H1 (cell line): ENCODE measurements around the gene ITGB1BP1. TPM values are rescaled to one million over a fixed set of nuclear protein-coding genes. Genes with fewer than 3 reads are reported as not detected.

Experiments
- CTCF ChIA-PET: fragments of 300-600 bp; sonication (Branson Sonifier 250); formaldehyde crosslinking; loops from one replicate; lab custom pipeline; 2021; ENCODE audit not compliant: partially characterized antibody; lab: Charles Lee
- POLR2A ChIA-PET: fragments of 300-600 bp; sonication (Branson Sonifier 250); formaldehyde crosslinking; loops from one replicate; lab custom pipeline; 2021; ENCODE audit warnings: inconsistent platforms; ENCODE audit not compliant: partially characterized antibody; lab: Charles Lee
- DNase-seq, 2 experiments: peaks; one replicate each; pipeline versions ENCODE4 v3.0.0 to v3.0.0-alpha.2; 2010 to 2022; ENCODE audit warnings: low spot score in 2 of 2, low read depth in 1 of 2, mixed read lengths in 1 of 2
- FAIRE-seq: peaks from 2 replicates; lab custom pipeline; 2011; peaks lifted over from hg19 to GRCh38; lab: Jason Lieb, UNC
- H2AFZ ChIP-seq: 2 replicates; pipeline ENCODE4 v1.8.1; 2012; ENCODE audit warnings: low read length, inconsistent platforms
- H2AK5ac ChIP-seq: 2 replicates; pipeline ENCODE4 v1.6.1; 2013; ENCODE audit warnings: low read depth, low read length
- H2BK120ac ChIP-seq: replicated peaks from 2 replicates; pipeline ENCODE3; 2013; ENCODE audit warnings: low read depth, low read length, inconsistent platforms
- H2BK12ac ChIP-seq: 2 replicates; pipeline ENCODE4 v1.6.1; 2013; ENCODE audit warnings: low read depth, low read length
- H2BK15ac ChIP-seq: 2 replicates; pipeline ENCODE4 v1.6.1; 2013; ENCODE audit warnings: low read length
- H2BK20ac ChIP-seq: 2 replicates; pipeline ENCODE4 v1.6.1; 2013; ENCODE audit warnings: low read length
- H2BK5ac ChIP-seq: 2 replicates; pipeline ENCODE4 v1.6.1; 2013; ENCODE audit warnings: low read depth, low read length
- H3K14ac ChIP-seq: 2 replicates; pipeline ENCODE4 v1.6.1; 2013; ENCODE audit warnings: inconsistent platforms; ENCODE audit not compliant: insufficient read length
- H3K18ac ChIP-seq: 2 replicates; pipeline ENCODE4 v1.6.1; 2013; ENCODE audit warnings: low read length; ENCODE audit errors: extremely low read depth
- H3K23ac ChIP-seq: 2 replicates; pipeline ENCODE4 v1.6.1; 2013; ENCODE audit warnings: inconsistent platforms; ENCODE audit not compliant: insufficient read length
- H3K23me2 ChIP-seq: 2 replicates; pipeline ENCODE4 v1.6.1; 2013; ENCODE audit warnings: low read depth, low read length
- H3K27ac ChIP-seq: 2 replicates; pipeline ENCODE4 v1.6.1; 2011; ENCODE audit warnings: low read depth, low read length, inconsistent platforms
- H3K27me3 ChIP-seq, 4 experiments: replicated peaks in 1 of 4; 1 replicate in 1 of 4; 2 replicates in 3 of 4; pipeline versions ENCODE4 v1.6.1 to v1.8.1; 2011 to 2013; ENCODE audit warnings: low read length in 3 of 4, mild to moderate bottlenecking in 3 of 4, inconsistent platforms in 2 of 4, mixed read lengths in 2 of 4, moderate library complexity in 1 of 4; ENCODE audit not compliant: control insufficient read depth in 3 of 4, insufficient read depth in 3 of 4; ENCODE audit errors: extremely low read depth in 1 of 4
- H3K36me3 ChIP-seq, 4 experiments: 2 replicates each; pipeline versions ENCODE4 v1.6.1 to v1.8.1; 2011 to 2013; ENCODE audit warnings: mild to moderate bottlenecking in 4 of 4, low read length in 3 of 4, moderate library complexity in 2 of 4, control low read depth in 1 of 4, inconsistent platforms in 1 of 4; ENCODE audit not compliant: insufficient read depth in 4 of 4, control insufficient read depth in 2 of 4
- H3K4ac ChIP-seq: replicated peaks from 2 replicates; pipeline ENCODE3; 2013; ENCODE audit warnings: low read length, low read depth, mixed read lengths, inconsistent platforms; ENCODE audit not compliant: insufficient read length
- H3K4me1 ChIP-seq, 4 experiments: replicated peaks in 1 of 4; 1 replicate in 1 of 4; 2 replicates in 3 of 4; pipeline versions ENCODE4 v1.6.1 to v1.8.1; 2011 to 2013; ENCODE audit warnings: low read length in 3 of 4, inconsistent platforms in 2 of 4, mixed read lengths in 1 of 4; ENCODE audit not compliant: insufficient read depth in 4 of 4, control insufficient read depth in 3 of 4
- H3K4me2 ChIP-seq, 2 experiments: 2 replicates each; pipeline versions ENCODE4 v1.6.1 to v1.8.1; 2011 to 2013; ENCODE audit warnings: low read depth in 2 of 2, low read length in 2 of 2, control low read depth in 1 of 2, inconsistent platforms in 1 of 2, mild to moderate bottlenecking in 1 of 2; ENCODE audit not compliant: insufficient read depth in 1 of 2
- H3K4me3 ChIP-seq, 4 experiments: fragments of 200-600, 300-600 bp in 1 of 4; sonication (generic), shearing (Covaris generic), sonication (Bioruptor Twin) in 1 of 4; 2 replicates each; pipeline versions ENCODE4 v1.5.1 to v1.8.1; 2011 to 2016; ENCODE audit warnings: low read length in 4 of 4, low read depth in 3 of 4, control low read depth in 2 of 4, inconsistent platforms in 2 of 4, mild to moderate bottlenecking in 2 of 4, mixed read lengths in 1 of 4, moderate library complexity in 1 of 4; ENCODE audit not compliant: insufficient read depth in 2 of 4; ENCODE audit errors: extremely low read depth in 1 of 4
- H3K56ac ChIP-seq: replicated peaks from 2 replicates; pipeline ENCODE3; 2013; ENCODE audit warnings: low read depth, mild to moderate bottlenecking, mixed read lengths, low read length, inconsistent platforms; ENCODE audit not compliant: insufficient read length
- H3K79me1 ChIP-seq: 2 replicates; pipeline ENCODE4 v1.6.1; 2013; ENCODE audit warnings: low read depth, low read length, control low read depth
- H3K79me2 ChIP-seq, 2 experiments: 2 replicates each; pipeline versions ENCODE4 v1.6.1 to v1.8.1; 2012 to 2013; ENCODE audit warnings: low read length in 2 of 2, mild to moderate bottlenecking in 2 of 2, inconsistent platforms in 1 of 2; ENCODE audit not compliant: insufficient read depth in 2 of 2, control insufficient read depth in 1 of 2
- H3K9ac ChIP-seq, 4 experiments: replicated peaks in 1 of 4; 1 replicate in 1 of 4; 2 replicates in 3 of 4; pipeline versions ENCODE4 v1.6.1 to v1.8.1; 2011 to 2013; ENCODE audit warnings: low read depth in 3 of 4, low read length in 3 of 4, control low read depth in 2 of 4, mild to moderate bottlenecking in 2 of 4, moderate library complexity in 2 of 4, inconsistent platforms in 1 of 4; ENCODE audit errors: extremely low read depth in 1 of 4
- H3K9me3 ChIP-seq, 2 experiments: 2 replicates each; pipeline versions ENCODE4 v1.6.1 to v1.8.1; 2012 to 2013; ENCODE audit warnings: mild to moderate bottlenecking in 2 of 2, moderate library complexity in 2 of 2, control low read depth in 1 of 2, inconsistent platforms in 1 of 2, low read depth in 1 of 2, low read length in 1 of 2, mixed read lengths in 1 of 2; ENCODE audit not compliant: insufficient read depth in 2 of 2
- H4K20me1 ChIP-seq, 2 experiments: replicated peaks in 1 of 2; 2 replicates each; pipeline versions ENCODE3 to v1.8.1; 2011 to 2013; ENCODE audit warnings: inconsistent platforms in 2 of 2, low read length in 2 of 2, mild to moderate bottlenecking in 1 of 2; ENCODE audit not compliant: insufficient read depth in 2 of 2, control insufficient read depth in 1 of 2
- H4K5ac ChIP-seq: 2 replicates; pipeline ENCODE4 v1.6.1; 2013; ENCODE audit warnings: low read length, low read depth, mixed read lengths, inconsistent platforms; ENCODE audit not compliant: insufficient read length
- H4K8ac ChIP-seq: 2 replicates; pipeline ENCODE4 v1.8.0; 2013; ENCODE audit warnings: mild to moderate bottlenecking, moderate library complexity, low read length, inconsistent platforms; ENCODE audit not compliant: insufficient read depth; ENCODE audit errors: extremely low read depth
- H4K91ac ChIP-seq: replicated peaks from 2 replicates; pipeline ENCODE3; 2013; ENCODE audit warnings: low read length, mixed read lengths, inconsistent platforms; ENCODE audit not compliant: insufficient read length
- CEBPB ChIP-seq: IDR thresholded peaks from 2 replicates; pipeline ENCODE4 v1.6.1; 2012; ENCODE audit warnings: low read depth, low read length
- CHD1 ChIP-seq: IDR thresholded peaks from 2 replicates; pipeline ENCODE4 v1.6.1; 2012; ENCODE audit warnings: low read depth, low read length, improper control_type of control experiment
- CHD2 ChIP-seq: IDR thresholded peaks from 2 replicates; pipeline ENCODE4 v1.6.1; 2012; ENCODE audit warnings: low read length, improper control_type of control experiment
- CREB1 ChIP-seq: IDR thresholded peaks from 2 replicates; pipeline ENCODE4 v1.6.1; 2012; ENCODE audit warnings: inconsistent platforms
- EGR1 ChIP-seq: IDR thresholded peaks from 2 replicates; pipeline ENCODE4 v1.6.1; 2011; ENCODE audit warnings: low read depth, low read length, borderline replicate concordance
- JUN ChIP-seq: IDR thresholded peaks from 2 replicates; pipeline ENCODE4 v1.6.1; 2011; ENCODE audit warnings: low read depth, mild to moderate bottlenecking, improper control_type of control experiment, low read length
- KDM4A ChIP-seq: IDR thresholded peaks from one replicate; pipeline ENCODE4 v1.7.1; 2012; ENCODE audit warnings: low read depth, mild to moderate bottlenecking, moderate library complexity, low read length, inconsistent platforms; ENCODE audit not compliant: severe bottlenecking
- KDM5A ChIP-seq: fragments of 200-600 bp; IDR thresholded peaks from 2 replicates; pipeline ENCODE4 v1.7.1; 2012; ENCODE audit warnings: mild to moderate bottlenecking, low read length, inconsistent platforms, mixed read lengths
- NRF1 ChIP-seq: IDR thresholded peaks from 2 replicates; pipeline ENCODE4 v1.6.1; 2011; ENCODE audit warnings: mild to moderate bottlenecking, low read depth, low read length, improper control_type of control experiment
- POLR2A ChIP-seq, 2 experiments: IDR thresholded peaks; 1 replicate in 1 of 2; 2 replicates in 1 of 2; pipeline ENCODE4 v1.6.1; 2011; ENCODE audit warnings: low read depth in 2 of 2, low read length in 2 of 2, mild to moderate bottlenecking in 2 of 2; ENCODE audit errors: control extremely low read depth in 1 of 2
- POLR2AphosphoS5 ChIP-seq: IDR thresholded peaks from 2 replicates; pipeline ENCODE4 v1.6.1; 2011; ENCODE audit warnings: low read depth, low read length
- RXRA ChIP-seq: IDR thresholded peaks from 2 replicates; pipeline ENCODE4 v1.6.1; 2011; ENCODE audit warnings: low read depth, mild to moderate bottlenecking, low read length, moderate library complexity; ENCODE audit not compliant: insufficient read depth
- SIN3A ChIP-seq, 2 experiments: IDR thresholded peaks in 1 of 2; conservative IDR thresholded peaks in 1 of 2; 2 replicates each; pipeline ENCODE4 v1.6.1; 2011 to 2012; ENCODE audit warnings: low read length in 2 of 2, improper control_type of control experiment in 1 of 2, low read depth in 1 of 2, mild to moderate bottlenecking in 1 of 2
- SIRT6 ChIP-seq: IDR thresholded peaks from one replicate; pipeline ENCODE4 v1.7.1; 2012; ENCODE audit warnings: low read length, inconsistent platforms
- SIX5 ChIP-seq: IDR thresholded peaks from 2 replicates; pipeline ENCODE4 v1.6.1; 2011; ENCODE audit warnings: mild to moderate bottlenecking, low read depth, low read length
- SP1 ChIP-seq: IDR thresholded peaks from 2 replicates; pipeline ENCODE4 v1.6.1; 2011; ENCODE audit warnings: low read depth, low read length
- TCF12 ChIP-seq: IDR thresholded peaks from 2 replicates; pipeline ENCODE4 v1.6.1; 2011; ENCODE audit warnings: low read depth, mild to moderate bottlenecking, low read length
- WGBS, 2 experiments: shearing (Covaris generic) in 1 of 2; methylation state at CpG; one replicate each; pipeline versions ENCODE4 v1.1.6 to v1.1.7; 2013 to 2015; ENCODE audit warnings: low lambda C conversion rate in 2 of 2, mixed read lengths in 2 of 2, inconsistent platforms in 1 of 2, low coverage in 1 of 2, missing lambda C conversion rate in 1 of 2; ENCODE audit not compliant: insufficient replicate concordance in 2 of 2, insufficient coverage in 1 of 2, insufficient read length in 1 of 2; ENCODE audit errors: extremely low coverage in 1 of 2, missing lambda C conversion rate in 1 of 2; 5-methylcytosine and 5-hydroxymethylcytosine counted together
- polyA plus RNA-seq, 7 experiments: library from polyadenylated mRNA; depleted of rRNA in 3 of 7; stranded (reverse) in 5 of 7; unstranded in 2 of 7; fragments of >200 nt in 5 of 7; fragments of 200-250 nt in 2 of 7; gene quantifications; 1 replicate in 5 of 7; 2 replicates in 1 of 7; 4 replicates in 1 of 7; pipeline versions ENCODE4 v1.2.1 to v1.2.3, GENCODE V29; 2011 to 2013; ENCODE audit warnings: missing spikeins in 2 of 7, mixed read lengths in 2 of 7
- total RNA-seq: library from RNA; stranded (reverse); fragmentation: NEBNext Ultra II Directional; extraction: Animal tissue kit (Norgen Biotek cat#: 25700); gene quantifications from 2 replicates; pipeline ENCODE4 v1.2.1, GENCODE V29; 2021

The ITGB1BP1 gene
- total and polyA plus RNA-seq, 2 of the 8 experiments (the other 6 are each of a cell fraction or from before 2014, with no cell fraction given) = 16.1 to 45.4 TPM

DNA sequence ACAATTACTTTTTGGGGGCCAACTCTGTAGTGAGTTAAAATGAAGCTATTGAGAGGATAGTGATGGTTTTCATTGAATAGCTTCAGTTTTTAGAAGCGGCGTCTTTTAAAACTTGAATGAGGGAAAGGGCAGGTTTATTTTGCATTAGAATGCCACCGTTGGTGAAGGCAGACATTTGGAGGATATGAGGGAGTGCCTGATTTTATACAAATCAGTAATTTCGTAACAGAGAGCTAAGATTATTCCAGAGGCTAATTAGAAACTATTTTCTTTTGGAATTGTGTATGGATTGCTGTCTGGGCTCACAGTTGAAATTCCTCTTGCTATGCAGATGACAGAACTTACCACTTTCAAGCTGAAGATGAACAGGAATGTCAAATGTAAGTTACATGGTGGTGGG is 67.6 kb downstream of the ITGB1BP1 start:
- Histone ChIP-seq H3K9ac (no peak overlapping the region), H2BK5ac (no peak overlapping the region), H4K20me1 (no peaks in the 10 kb centered on the region), H2AK5ac (no peak overlapping the region), H4K91ac (no peak overlapping the region), H3K56ac (no peak overlapping the region), H2BK15ac (no peak overlapping the region), H2BK20ac (no peak overlapping the region), H3K4me1 (peaks cover 2 to 14% (median 7%) of the 10 kb centered on the region in 4 experiments; a peak in 6 of 7 replicates), H3K36me3 (peaks cover 0 to 10% (median 5%) of the 10 kb centered on the region in 4 experiments; a peak in 5 of 8 replicates), H3K9me3 (no peaks in the 10 kb centered on the region), H4K8ac (no peak overlapping the region), H3K79me2 (no peaks in the 10 kb centered on the region), H3K27ac (no peak overlapping the region), H3K4me3 (peak overlapping the region in 1 of 4 experiments; percentile 18; a peak in 1 of 8 replicates), H3K27me3 (no peaks in the 10 kb centered on the region), H3K79me1 (no peaks in the 10 kb centered on the region), H3K18ac (no peak overlapping the region), H3K4ac (no peak overlapping the region), H2BK12ac (no peak overlapping the region), H3K23me2 (no peaks in the 10 kb centered on the region), H2BK120ac (no peak overlapping the region), H3K4me2 (0 out of 4 replicates have a peak overlapping the region, but pooled peaks of 1 of the 2 experiments have one; percentile 8), H2AFZ (no peak overlapping the region), H4K5ac (no peak overlapping the region), H3K23ac (no peak overlapping the region), H3K14ac (no peak overlapping the region)
- FAIRE-seq = no peak
- DNase-seq = no peak
- WGBS, 2 experiments = 45% methylated on average over 4 of the region's 4 CpGs; no CpG with 5 or more reads in 1 of the 2 experiments
- TF ChIP-seq CHD1 (no peak), SP1 (no peak), KDM4A (no peak), CREB1 (no peak), SIN3A (conservative IDR thresholded peaks at IDR 0.05 in 1 of 2, IDR thresholded peaks at IDR 0.05 in 1 of 2; ENCODE audit: low read depth in 1 of 2, low read length in 2 of 2) (no peak), JUN (no peak), POLR2AphosphoS5 (no peak), TCF12 (no peak), RXRA (no peak), SIRT6 (no peak), POLR2A (IDR thresholded peaks at IDR 0.05; ENCODE audit: control extremely low read depth in 1 of 2, low read depth in 2 of 2, low read length in 2 of 2) (no peak), NRF1 (no peak), CEBPB (no peak), CHD2 (no peak), SIX5 (no peak), KDM5A (no peak), EGR1 (no peak)
- ChIA-PET CTCF (interaction anchor here (0.6 to 2.8 kb wide), 10 partner anchors 9 to 244 kb away, joined by 3 to 19 read pairs (median 4); no protein-coding TSS in a partner anchor), POLR2A (interaction anchor here (1.2 kb wide), 1 partner anchor 9 kb away, joined by 4 read pairs; no protein-coding TSS in a partner anchor)
